ENCODE measurements around the gene KY. TPM values are rescaled to one million over a fixed set of nuclear protein-coding genes. Genes with fewer than 3 reads are reported as not detected.

KY gene
- total and polyA plus RNA-seq, 9 of the 15 experiments (the other 6 are each of a cell fraction or from before 2014, with no cell fraction given), result not detected

DNA sequence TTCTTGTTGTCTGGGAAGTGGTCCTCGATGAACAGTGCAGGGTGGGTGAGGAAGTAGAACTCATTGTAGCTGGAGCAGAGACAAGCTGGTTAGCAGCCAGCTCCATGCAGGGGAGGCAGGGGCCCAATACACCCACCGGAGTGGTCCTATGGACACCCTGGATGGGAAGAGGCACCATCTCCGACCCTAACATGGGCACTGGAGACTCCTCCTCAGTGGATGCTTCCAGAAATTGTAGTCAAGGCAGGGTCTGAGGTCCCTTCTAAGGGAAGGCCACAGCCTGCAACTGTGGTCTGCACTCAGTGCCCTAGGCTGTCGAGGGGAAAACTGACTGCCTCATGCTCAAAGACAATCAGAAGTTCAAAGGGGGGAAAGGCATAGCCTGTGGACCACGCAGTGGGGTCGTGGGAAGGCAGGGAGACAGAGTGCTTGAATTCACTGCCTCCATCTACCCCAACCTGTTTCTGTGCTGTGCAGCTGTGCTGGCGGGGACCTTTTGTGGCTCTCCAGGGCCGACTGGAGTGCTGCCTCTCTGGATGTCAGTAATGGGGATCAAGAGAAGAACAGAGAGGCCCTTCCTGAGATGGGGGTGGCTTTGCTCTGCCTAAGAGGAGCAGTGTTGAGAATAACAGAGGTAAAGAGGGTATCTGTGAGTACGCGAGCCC lies 41.9 kb downstream of the KY start (continued):
- TF ChIP-seq, protein P1, sequence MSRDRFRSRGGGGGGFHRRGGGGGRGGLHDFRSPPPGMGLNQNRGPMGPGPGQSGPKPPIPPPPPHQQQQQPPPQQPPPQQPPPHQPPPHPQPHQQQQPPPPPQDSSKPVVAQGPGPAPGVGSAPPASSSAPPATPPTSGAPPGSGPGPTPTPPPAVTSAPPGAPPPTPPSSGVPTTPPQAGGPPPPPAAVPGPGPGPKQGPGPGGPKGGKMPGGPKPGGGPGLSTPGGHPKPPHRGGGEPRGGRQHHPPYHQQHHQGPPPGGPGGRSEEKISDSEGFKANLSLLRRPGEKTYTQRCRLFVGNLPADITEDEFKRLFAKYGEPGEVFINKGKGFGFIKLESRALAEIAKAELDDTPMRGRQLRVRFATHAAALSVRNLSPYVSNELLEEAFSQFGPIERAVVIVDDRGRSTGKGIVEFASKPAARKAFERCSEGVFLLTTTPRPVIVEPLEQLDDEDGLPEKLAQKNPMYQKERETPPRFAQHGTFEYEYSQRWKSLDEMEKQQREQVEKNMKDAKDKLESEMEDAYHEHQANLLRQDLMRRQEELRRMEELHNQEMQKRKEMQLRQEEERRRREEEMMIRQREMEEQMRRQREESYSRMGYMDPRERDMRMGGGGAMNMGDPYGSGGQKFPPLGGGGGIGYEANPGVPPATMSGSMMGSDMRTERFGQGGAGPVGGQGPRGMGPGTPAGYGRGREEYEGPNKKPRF (IDR thresholded peaks at IDR 0.05; ENCODE audit: low read depth, low read length), result no peak
- TF ChIP-seq, protein P2, sequence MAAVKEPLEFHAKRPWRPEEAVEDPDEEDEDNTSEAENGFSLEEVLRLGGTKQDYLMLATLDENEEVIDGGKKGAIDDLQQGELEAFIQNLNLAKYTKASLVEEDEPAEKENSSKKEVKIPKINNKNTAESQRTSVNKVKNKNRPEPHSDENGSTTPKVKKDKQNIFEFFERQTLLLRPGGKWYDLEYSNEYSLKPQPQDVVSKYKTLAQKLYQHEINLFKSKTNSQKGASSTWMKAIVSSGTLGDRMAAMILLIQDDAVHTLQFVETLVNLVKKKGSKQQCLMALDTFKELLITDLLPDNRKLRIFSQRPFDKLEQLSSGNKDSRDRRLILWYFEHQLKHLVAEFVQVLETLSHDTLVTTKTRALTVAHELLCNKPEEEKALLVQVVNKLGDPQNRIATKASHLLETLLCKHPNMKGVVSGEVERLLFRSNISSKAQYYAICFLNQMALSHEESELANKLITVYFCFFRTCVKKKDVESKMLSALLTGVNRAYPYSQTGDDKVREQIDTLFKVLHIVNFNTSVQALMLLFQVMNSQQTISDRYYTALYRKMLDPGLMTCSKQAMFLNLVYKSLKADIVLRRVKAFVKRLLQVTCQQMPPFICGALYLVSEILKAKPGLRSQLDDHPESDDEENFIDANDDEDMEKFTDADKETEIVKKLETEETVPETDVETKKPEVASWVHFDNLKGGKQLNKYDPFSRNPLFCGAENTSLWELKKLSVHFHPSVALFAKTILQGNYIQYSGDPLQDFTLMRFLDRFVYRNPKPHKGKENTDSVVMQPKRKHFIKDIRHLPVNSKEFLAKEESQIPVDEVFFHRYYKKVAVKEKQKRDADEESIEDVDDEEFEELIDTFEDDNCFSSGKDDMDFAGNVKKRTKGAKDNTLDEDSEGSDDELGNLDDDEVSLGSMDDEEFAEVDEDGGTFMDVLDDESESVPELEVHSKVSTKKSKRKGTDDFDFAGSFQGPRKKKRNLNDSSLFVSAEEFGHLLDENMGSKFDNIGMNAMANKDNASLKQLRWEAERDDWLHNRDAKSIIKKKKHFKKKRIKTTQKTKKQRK (IDR thresholded peaks at IDR 0.05; ENCODE audit: borderline replicate concordance, low read depth, low read length), result no peak
- TF ChIP-seq PTRF (tag; IDR thresholded peaks at IDR 0.05), result no peak

All from K562 (cell line).